ENCODE results near the gene C1orf159. TPM values are rescaled to one million over a fixed set of nuclear protein-coding genes. Genes with fewer than 3 reads are reported as not detected.
A peak's percentile ranks its signal among the peaks of the same experiment; 100 is the strongest.

Gene C1orf159
- total RNA-seq, 2 donors from 2014 or later = 8.8 to 13.2 TPM

- peaks cover 0 to 14% of the 10 kb centered on the region in 2 donors for H3K27me3 ChIP-seq
- no peaks in the 10 kb centered on the region for H3K36me3 ChIP-seq (replicated peaks in 1 of 2; ENCODE audit: insufficient read depth in 1 of 2, low read depth in 2 of 2)
- TF ChIP-seq CTCF (IDR thresholded peaks at IDR 0.05) (no peak), POLR2A (IDR thresholded peaks at IDR 0.05) (no peak)
- DNase-seq (no peak), ATAC-seq (no peak)
- H3K4me1 ChIP-seq = peaks cover 37% of the 10 kb centered on the region
- intact Hi-C loops (cut with DNase I) = loop anchor here (5.0 kb wide), 1 partner anchor 80 kb away; the partner anchor contains the start of gene PERM1
- H3K9me3 ChIP-seq = no peaks in the 10 kb centered on the region
- no peak overlapping the region for H3K4me3 ChIP-seq
- H3K27ac ChIP-seq = no peak overlapping the region
- WGBS, 2 donors = 58 to 93% methylated on average over 6 to 9 of the region's 18 CpGs
Measured at GRCh38 chr1:1061682-1062345, 54.1 kb downstream of the C1orf159 start.

- Histone ChIP-seq H3K36me3 (replicated peaks in 1 of 2; ENCODE audit: insufficient read depth in 1 of 2, low read depth in 2 of 2) (no peaks in the 10 kb centered on the region), H3K4me1 (peaks cover 37% of the 10 kb centered on the region), H3K27ac (no peak overlapping the region), H3K4me3 (no peak overlapping the region), H3K27me3 (peaks cover 0 to 14% of the 10 kb centered on the region in 2 donors), H3K9me3 (no peaks in the 10 kb centered on the region)
- no peak for DNase-seq
- ATAC-seq = no peak
- no peak for TF ChIP-seq CTCF (IDR thresholded peaks at IDR 0.05)
- TF ChIP-seq POLR2A (IDR thresholded peaks at IDR 0.05) = no peak
- WGBS, 2 donors = 41 to 53% methylated on average over 34 to 38 of the region's 38 CpGs
- intact Hi-C loops (cut with DNase I) = loop anchor here (5.0 kb wide), 1 partner anchor 78 kb away; the partner anchor contains the start of gene PERM1
Measured at GRCh38 chr1:1060281-1061000, 55.4 kb downstream of the C1orf159 start.

- intact Hi-C loops (cut with DNase I) = loop anchor here (5.0 kb wide), 1 partner anchor 77 kb away; the partner anchor contains the start of gene PERM1
- H3K36me3 ChIP-seq (replicated peaks in 1 of 2; ENCODE audit: insufficient read depth in 1 of 2, low read depth in 2 of 2) = no peaks in the 10 kb centered on the region
- peak; percentile 86 for ATAC-seq
- peak overlapping the region in 1 of 2 donors; percentile 38 for H3K4me3 ChIP-seq
- H3K27me3 ChIP-seq = peaks cover 0 to 14% of the 10 kb centered on the region in 2 donors
- no peak overlapping the region for H3K27ac ChIP-seq
- no peaks in the 10 kb centered on the region for H3K9me3 ChIP-seq
- peak; percentile 91 to 95 (median 92) for DNase-seq
- TF ChIP-seq POLR2A (IDR thresholded peaks at IDR 0.05) (peak in 1 of 3 donors; percentile 26), CTCF (IDR thresholded peaks at IDR 0.05) (peak in 1 of 7 experiments; percentile 20)
- WGBS, 2 donors = 4 to 16% methylated on average over 10 to 63 of the region's 69 CpGs
- H3K4me1 ChIP-seq = peaks cover 37% of the 10 kb centered on the region
Measured at GRCh38 chr1:1059494-1060280, 56.2 kb downstream of the C1orf159 start.

- DNase-seq (peak in 2 of 4 donors; percentile 32 to 34), ATAC-seq (peak; percentile 26)
- no peaks in the 10 kb centered on the region for H3K36me3 ChIP-seq (replicated peaks in 1 of 2; ENCODE audit: insufficient read depth in 1 of 2, low read depth in 2 of 2)
- H3K9me3 ChIP-seq = no peaks in the 10 kb centered on the region
- TF ChIP-seq CTCF (IDR thresholded peaks at IDR 0.05) (peak in 2 of 7 experiments; percentile 10 to 11), POLR2A (IDR thresholded peaks at IDR 0.05) (no peak)
- no peak overlapping the region for H3K27ac ChIP-seq
- intact Hi-C loops (cut with DNase I) = no loop called here
- peaks cover 32% of the 10 kb centered on the region for H3K4me1 ChIP-seq
- H3K27me3 ChIP-seq = peaks cover 0 to 14% of the 10 kb centered on the region in 2 donors
- peak overlapping the region in 1 of 2 donors; percentile 38 for H3K4me3 ChIP-seq
- WGBS, 2 donors = 0 to 1% methylated on average over 26 to 47 of the region's 48 CpGs
Measured at GRCh38 chr1:1058921-1059493, 56.9 kb downstream of the C1orf159 start.
